Activated B cell treated with CpG ODN at 0.5 μM for 24 hours (primary cell): ENCODE measurements around the gene DGCR2. TPM values are rescaled to one million over a fixed set of nuclear protein-coding genes. Genes with fewer than 3 reads are reported as not detected.

ENCODE experiments used
- ATAC-seq: fragments of 200-7000 bp; cut with Tn5 transposase; one replicate; pipeline ENCODE4 v1.10.0; 2021; ENCODE audit warnings: low read depth, mild to moderate bottlenecking, moderate library complexity
- CTCF ChIA-PET: fragments of 350-600 bp; sonication (Branson Sonifier 250); formaldehyde crosslinking; loops from one replicate; lab custom pipeline; 2021; ENCODE audit warnings: antibody characterized with exemption; lab: Charles Lee
- POLR2A ChIA-PET: fragments of 350-600 bp; sonication (Branson Sonifier 250); formaldehyde crosslinking; loops from one replicate; lab custom pipeline; 2021; ENCODE audit warnings: antibody characterized with exemption; lab: Charles Lee
- DNase-seq: peaks from one replicate; pipeline ENCODE4 v3.0.0; 2022
- H3K27ac Mint-ChIP-seq: one replicate; pipeline ENCODE4 v1.8.0; 2020; ENCODE audit warnings: mixed read lengths
- H3K27me3 Mint-ChIP-seq: one replicate; pipeline ENCODE4 v1.8.0; 2021; ENCODE audit warnings: mixed read lengths
- H3K36me3 Mint-ChIP-seq: one replicate; pipeline ENCODE4 v1.8.0; 2021; ENCODE audit warnings: low read depth, mixed read lengths
- H3K4me1 Mint-ChIP-seq: one replicate; pipeline ENCODE4 v1.8.0; 2021; ENCODE audit warnings: mixed read lengths
- H3K4me3 Mint-ChIP-seq: one replicate; pipeline ENCODE4 v1.8.0; 2020; ENCODE audit warnings: mild to moderate bottlenecking, mixed read lengths
- H3K9me3 Mint-ChIP-seq: one replicate; pipeline ENCODE4 v1.8.0; 2020; ENCODE audit warnings: mixed read lengths
- CTCF ChIP-seq: fragments of 200-600 bp; IDR thresholded peaks from one replicate; pipeline ENCODE4 v1.8.0; 2022; ENCODE audit warnings: antibody characterized with exemption, mild to moderate bottlenecking
- intact Hi-C: fragments of 100-400 bp; cut with micrococcal nuclease; formaldehyde crosslinking; loops from one replicate; pipeline ENCODE4 v1.15.1; 2024
- total RNA-seq: library from RNA; stranded (reverse); gene quantifications from 2 replicates; pipeline ENCODE4 v1.2.3, GENCODE V29; 2022

DGCR2 gene
- total RNA-seq, 1 donor from 2014 or later = 33.2 TPM

GRCh38 chr22:19082793-19083192 is 39.4 kb downstream of the DGCR2 start:
- CTCF ChIA-PET = no interaction called here

GRCh38 chr22:19082101-19082500 is 40.1 kb downstream of the DGCR2 start:
- Mint-ChIP-seq H3K27me3 (no peaks in the 10 kb centered on the region), H3K36me3 (peaks cover 48% of the 10 kb centered on the region), H3K9me3 (no peaks in the 10 kb centered on the region), H3K4me1 (peaks cover 32% of the 10 kb centered on the region), H3K4me3 (no peak overlapping the region), H3K27ac (no peak overlapping the region)
- DNase-seq (no peak), ATAC-seq (no peak)
- POLR2A ChIA-PET = no interaction called here
- CTCF ChIA-PET = no interaction called here
- no peak for TF ChIP-seq CTCF
- intact Hi-C loops = no loop called here

More at GRCh38 chr22:19082793-19083192, 39.4 kb downstream of the DGCR2 start:
- Mint-ChIP-seq H3K4me3 (no peak overlapping the region), H3K27me3 (no peaks in the 10 kb centered on the region), H3K9me3 (no peaks in the 10 kb centered on the region), H3K27ac (no peak overlapping the region), H3K36me3 (peaks cover 52% of the 10 kb centered on the region), H3K4me1 (peaks cover 32% of the 10 kb centered on the region)
- POLR2A ChIA-PET = no interaction called here
- no peak for DNase-seq
- ATAC-seq = no peak
- intact Hi-C loops = no loop called here
- TF ChIP-seq CTCF = no peak

- Mint-ChIP-seq H3K27ac (no peak overlapping the region), H3K4me3 (no peak overlapping the region), H3K27me3 (no peaks in the 10 kb centered on the region), H3K4me1 (peaks cover 27% of the 10 kb centered on the region), H3K9me3 (no peaks in the 10 kb centered on the region), H3K36me3 (peaks cover 46% of the 10 kb centered on the region)
- no peak for TF ChIP-seq CTCF
- ATAC-seq = no peak
- POLR2A ChIA-PET = no interaction called here
- DNase-seq = no peak
- intact Hi-C loops = no loop called here
- CTCF ChIA-PET = no interaction called here
Measured at GRCh38 chr22:19081351-19081750, 40.9 kb downstream of the DGCR2 start.

GRCh38 chr22:19080853-19081252 is 41.4 kb downstream of the DGCR2 start:
- no peak for TF ChIP-seq CTCF
- no peaks in the 10 kb centered on the region for H3K9me3 Mint-ChIP-seq
- intact Hi-C loops = no loop called here
- no peak overlapping the region for H3K4me3 Mint-ChIP-seq
- POLR2A ChIA-PET = no interaction called here
- CTCF ChIA-PET = no interaction called here
- no peaks in the 10 kb centered on the region for H3K27me3 Mint-ChIP-seq
- no peak overlapping the region for H3K27ac Mint-ChIP-seq
- ATAC-seq (no peak), DNase-seq (no peak)
- H3K36me3 Mint-ChIP-seq = peaks cover 46% of the 10 kb centered on the region
- H3K4me1 Mint-ChIP-seq = peaks cover 22% of the 10 kb centered on the region

GRCh38 chr22:19079691-19080090 is 42.5 kb downstream of the DGCR2 start:
- no peak for DNase-seq
- Mint-ChIP-seq H3K27ac (no peak overlapping the region), H3K27me3 (no peaks in the 10 kb centered on the region), H3K4me3 (no peak overlapping the region), H3K9me3 (no peaks in the 10 kb centered on the region), H3K4me1 (peaks cover 11% of the 10 kb centered on the region), H3K36me3 (peaks cover 40% of the 10 kb centered on the region)
- CTCF ChIA-PET = no interaction called here
- intact Hi-C loops = no loop called here
- no peak for ATAC-seq
- no peak for TF ChIP-seq CTCF
- POLR2A ChIA-PET = no interaction called here
